Endodermal cell (in vitro differentiated cells): ENCODE data around the gene PICK1. TPM values are rescaled to one million over a fixed set of nuclear protein-coding genes. Genes with fewer than 3 reads are reported as not detected.
A peak's percentile ranks its signal among the peaks of the same experiment; 100 is the strongest.

Experiments
- DNase-seq: peaks from one replicate; pipeline ENCODE4 v3.0.0-alpha.2; 2017
- H3K27ac ChIP-seq: 2 replicates; pipeline ENCODE4 v1.5.1; 2013; ENCODE audit warnings: mild to moderate bottlenecking, low read depth, low read length, moderate library complexity
- H3K27me3 ChIP-seq: 2 replicates; pipeline ENCODE4 v1.6.1; 2013; ENCODE audit warnings: mild to moderate bottlenecking, low read length, moderate library complexity; ENCODE audit not compliant: insufficient read depth, control insufficient read depth, poor library complexity, severe bottlenecking
- H3K36me3 ChIP-seq: 2 replicates; pipeline ENCODE4 v1.7.0; 2013; ENCODE audit warnings: mild to moderate bottlenecking, low read length, moderate library complexity; ENCODE audit not compliant: control insufficient read depth, insufficient read depth
- H3K4me1 ChIP-seq: one replicate; pipeline ENCODE4 v1.7.0; 2013; ENCODE audit warnings: low read length; ENCODE audit not compliant: control insufficient read depth, insufficient read depth
- H3K4me3 ChIP-seq: 2 replicates; pipeline ENCODE4 v1.5.1; 2013; ENCODE audit warnings: mild to moderate bottlenecking, low read length, moderate library complexity
- H3K9ac ChIP-seq: 2 replicates; pipeline ENCODE4 v1.6.1; 2013; ENCODE audit warnings: mild to moderate bottlenecking, low read length, moderate library complexity; ENCODE audit not compliant: poor library complexity, severe bottlenecking; ENCODE audit errors: extremely low read depth
- H3K9me3 ChIP-seq: 2 replicates; pipeline ENCODE4 v1.6.1; 2013; ENCODE audit warnings: mild to moderate bottlenecking, low read length, moderate library complexity; ENCODE audit not compliant: control insufficient read depth
- H3K27ac Mint-ChIP-seq: 2 replicates; pipeline ENCODE4 v1.8.0; 2020; ENCODE audit warnings: mixed read lengths
- H3K27me3 Mint-ChIP-seq: 2 replicates; pipeline ENCODE4 v1.8.0; 2021; ENCODE audit warnings: mild to moderate bottlenecking, mixed read lengths; ENCODE audit not compliant: insufficient read depth
- H3K36me3 Mint-ChIP-seq: 2 replicates; pipeline ENCODE4 v1.8.0; 2020; ENCODE audit warnings: low read depth, mixed read lengths
- H3K4me1 Mint-ChIP-seq: 2 replicates; pipeline ENCODE4 v1.8.0; 2020; ENCODE audit warnings: mixed read lengths
- H3K4me3 Mint-ChIP-seq: 2 replicates; pipeline ENCODE4 v1.8.0; 2020; ENCODE audit warnings: mild to moderate bottlenecking, moderate library complexity, mixed read lengths
- H3K9me3 Mint-ChIP-seq: 2 replicates; pipeline ENCODE4 v1.8.0; 2020; ENCODE audit warnings: mild to moderate bottlenecking, mixed read lengths
- CTCF ChIP-seq: fragments of 200-600 bp; sonication (generic); conservative IDR thresholded peaks from 2 replicates; pipeline ENCODE4 v1.5.0; 2021; ENCODE audit warnings: antibody characterized with exemption, mild to moderate bottlenecking
- WGBS, 2 experiments: methylation state at CpG; one replicate each; pipeline versions ENCODE4 v1.1.5 to v1.1.7; 2013; ENCODE audit warnings: missing lambda C conversion rate in 2 of 2, mixed read lengths in 1 of 2; ENCODE audit not compliant: insufficient coverage in 1 of 2, insufficient read length in 1 of 2; 5-methylcytosine and 5-hydroxymethylcytosine counted together
- total RNA-seq, 2 donors: library from RNA; stranded (reverse); fragmentation: NEBNext Ultra II Directional in 1 of 2; extraction: Animal tissue kit (Norgen Biotek cat#: 25700) in 1 of 2; gene quantifications; 2 replicates in 1 of 2; 3 replicates in 1 of 2; pipeline ENCODE4 v1.2.1, GENCODE V29; 2021

The PICK1 gene
- total RNA-seq, 2 donors from 2014 or later = 42.7 to 54.1 TPM

- Histone ChIP-seq H3K4me3 (no peak overlapping the region), H3K9me3 (no peaks in the 10 kb centered on the region), H3K36me3 (no peaks in the 10 kb centered on the region), H3K27ac (no peak overlapping the region), H3K4me1 (no peaks in the 10 kb centered on the region), H3K27me3 (no peaks in the 10 kb centered on the region), H3K9ac (no peak overlapping the region)
- Mint-ChIP-seq H3K36me3 (peaks cover 2% of the 10 kb centered on the region), H3K27ac (no peak overlapping the region), H3K4me1 (no peaks in the 10 kb centered on the region), H3K9me3 (peaks cover 2% of the 10 kb centered on the region), H3K4me3 (no peak overlapping the region), H3K27me3 (peaks cover 3% of the 10 kb centered on the region)
- DNase-seq = no peak
- WGBS, 2 experiments = 93 to 97% methylated on average over 5 to 7 of the region's 7 CpGs
- no peak for TF ChIP-seq CTCF
Observed at GRCh38 chr22:38012604-38013072, 44.6 kb upstream of the PICK1 start.

DNA sequence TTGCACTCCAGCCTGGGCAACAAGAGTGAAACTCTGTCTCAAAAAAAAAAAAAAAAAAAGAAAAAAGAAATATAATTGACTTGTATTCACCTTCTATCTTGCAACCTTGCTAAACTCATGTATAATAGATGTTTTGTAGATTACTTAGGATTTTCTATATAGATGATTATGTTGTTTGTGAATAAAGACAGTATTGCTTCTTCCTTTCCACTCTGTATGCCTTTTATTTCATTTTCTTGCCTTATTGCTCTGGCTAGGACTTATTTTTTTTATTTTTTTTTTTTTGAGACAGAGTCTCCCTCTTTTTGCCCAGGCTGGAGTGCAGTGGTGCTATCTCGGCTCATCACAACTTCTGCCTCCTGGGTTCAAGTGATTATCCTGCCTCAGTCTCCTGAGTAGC lies 43.1 kb upstream of the PICK1 start:
- no peak overlapping the region for H3K27ac Mint-ChIP-seq
- H3K36me3 Mint-ChIP-seq = peaks cover 2% of the 10 kb centered on the region
- Histone ChIP-seq H3K27ac (no peak overlapping the region), H3K4me1 (no peaks in the 10 kb centered on the region), H3K9me3 (no peaks in the 10 kb centered on the region), H3K27me3 (no peaks in the 10 kb centered on the region), H3K9ac (no peak overlapping the region), H3K4me3 (no peak overlapping the region), H3K36me3 (no peaks in the 10 kb centered on the region)
- TF ChIP-seq CTCF = no peak
- no peak for DNase-seq
- no peak overlapping the region for H3K4me3 Mint-ChIP-seq
- WGBS, 2 experiments = 91 to 100% methylated on average over 1 of the region's 1 CpG
- peaks cover 2% of the 10 kb centered on the region for H3K9me3 Mint-ChIP-seq
- H3K27me3 Mint-ChIP-seq = peaks cover 3% of the 10 kb centered on the region
- no peaks in the 10 kb centered on the region for H3K4me1 Mint-ChIP-seq

DNA sequence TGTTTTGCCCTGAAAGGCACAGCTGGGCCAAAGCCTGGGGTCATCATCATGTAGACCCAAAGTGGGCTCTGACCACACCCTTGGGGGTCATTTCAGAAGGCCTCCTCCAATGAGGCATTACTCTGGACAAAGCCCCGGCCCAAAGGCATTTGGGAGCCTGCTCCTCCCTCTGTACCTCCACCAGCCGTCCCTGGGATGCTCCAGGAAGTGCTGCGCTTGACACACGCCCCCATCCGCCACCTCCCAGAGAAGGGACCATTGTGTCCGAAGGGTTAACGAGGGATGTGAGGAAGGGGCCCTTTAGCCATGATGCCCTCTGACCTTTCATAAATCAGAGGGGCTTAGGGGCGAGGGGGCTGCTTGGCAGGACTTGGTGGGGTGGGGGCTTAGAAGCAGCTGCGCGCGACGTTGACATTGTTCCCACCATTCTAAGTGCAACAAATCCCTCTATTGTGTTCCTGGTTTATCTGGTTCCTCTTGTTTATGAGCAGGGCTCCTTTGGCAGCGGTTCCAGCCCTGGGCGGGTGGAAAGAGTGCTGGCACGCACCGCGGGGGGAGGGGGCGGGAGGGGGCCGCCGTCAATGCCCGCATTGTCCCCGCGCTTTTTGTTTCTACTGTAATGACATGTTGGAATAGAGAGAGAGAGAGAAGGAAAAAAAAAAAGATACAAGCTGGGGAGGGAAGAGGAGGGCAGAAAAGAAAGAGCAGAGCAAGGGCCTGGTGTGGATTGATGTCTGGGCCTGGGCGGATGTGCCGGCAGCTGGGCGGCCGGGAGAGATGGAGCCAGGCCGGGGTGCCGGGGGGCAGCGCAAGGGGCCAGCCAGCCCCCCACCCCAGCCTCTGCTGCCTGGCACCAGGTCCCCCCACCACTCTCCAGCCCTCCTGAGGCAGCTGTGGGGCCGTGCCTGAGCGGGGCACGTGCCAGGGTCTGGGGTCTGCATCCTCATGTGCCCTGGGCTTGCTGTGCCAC lies 40.7 kb upstream of the PICK1 start:
- Histone ChIP-seq H3K36me3 (no peaks in the 10 kb centered on the region), H3K9ac (no peak overlapping the region), H3K9me3 (no peaks in the 10 kb centered on the region), H3K4me1 (no peaks in the 10 kb centered on the region), H3K4me3 (no peak overlapping the region), H3K27ac (peak overlapping the region; percentile 76), H3K27me3 (no peaks in the 10 kb centered on the region)
- Mint-ChIP-seq H3K4me1 (no peaks in the 10 kb centered on the region), H3K9me3 (peaks cover 2% of the 10 kb centered on the region), H3K36me3 (peaks cover 2% of the 10 kb centered on the region), H3K27ac (no peak overlapping the region), H3K27me3 (peaks cover 3% of the 10 kb centered on the region), H3K4me3 (no peak overlapping the region)
- 85 to 91% methylated on average over 20 to 33 of the region's 33 CpGs for WGBS, 2 experiments
- no peak for TF ChIP-seq CTCF
- DNase-seq = peak; percentile 70
